HG02885 (cell line): ENCODE results near the gene OAS2.

Source experiments
- ATAC-seq: cut with Tn5 transposase; IDR thresholded peaks from one replicate; pipeline ENCODE4 v1.9.1; 2021; ENCODE audit warnings: mild to moderate bottlenecking; ENCODE audit not compliant: unreplicated experiment, poor library complexity

Gene OAS2

GRCh38 chr12:113055594-113056380 lies 77.5 kb downstream of the OAS2 start:
- ATAC-seq: no peak

- ATAC-seq: no peak
Measured at GRCh38 chr12:113056381-113056630, 78.0 kb downstream of the OAS2 start.

GRCh38 chr12:113056631-113057488 lies 78.5 kb downstream of the OAS2 start, which contains the start of gene DTX1:
Gene DTX1, plus strand, starts transcription at chr12:113056730. Its CDS starts 1,463 bp downstream, at chr12:113058193.
- ATAC-seq: no peak

GRCh38 chr12:113057565-113058485 lies 79.5 kb downstream of the OAS2 start:
- ATAC-seq: no peak

- no peak for ATAC-seq
Measured at GRCh38 chr12:113058553-113058952, 80.2 kb downstream of the OAS2 start.

- no peak for ATAC-seq
Measured at GRCh38 chr12:113059071-113059595, 80.8 kb downstream of the OAS2 start.

GRCh38 chr12:113060336-113060960 lies 82.1 kb downstream of the OAS2 start:
- ATAC-seq: no peak

GRCh38 chr12:113061061-113061694 lies 82.9 kb downstream of the OAS2 start:
- no peak for ATAC-seq
